GM19238 (cell line): Measurements from ENCODE around the gene C3orf33.

Experiments used
- DNase-seq: peaks from one replicate; pipeline ENCODE4 v3.0.0; 2011; ENCODE audit warnings: low spot score; ENCODE audit not compliant: insufficient read length

C3orf33 gene

GRCh38 chr3:155785662-155786295, 20.3 kb downstream of the C3orf33 start:
- no peak for DNase-seq

DNA sequence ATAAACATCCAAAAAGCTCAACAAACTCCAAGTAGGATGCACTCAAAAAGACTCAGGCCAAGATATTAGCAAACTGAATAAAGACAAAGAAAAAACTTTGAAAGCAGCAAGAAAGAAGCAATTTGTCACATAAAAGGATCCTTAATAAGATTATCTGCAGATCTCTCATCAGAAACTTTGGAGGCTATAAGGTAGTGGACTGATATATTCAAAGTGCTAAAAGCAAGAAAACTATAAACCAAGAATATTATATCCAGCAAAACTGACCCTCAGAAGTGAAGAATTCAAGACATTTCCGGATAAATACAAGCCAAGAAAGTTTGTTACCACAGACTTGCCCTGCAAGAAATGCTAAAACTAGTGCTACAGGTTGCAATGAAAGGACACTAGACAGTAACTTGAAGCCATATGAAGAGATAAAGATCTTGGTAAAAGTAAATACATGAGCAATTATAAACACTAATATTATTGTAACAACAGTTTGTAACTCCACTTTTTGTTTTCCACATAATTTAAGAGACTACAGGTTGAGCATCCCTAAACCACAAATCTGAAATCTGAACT, 23.6 kb downstream of the C3orf33 start:
- DNase-seq = no peak

- DNase-seq = no peak
These were observed 25.8 kb downstream of the C3orf33 start for GRCh38 chr3:155780291-155780690.

DNA sequence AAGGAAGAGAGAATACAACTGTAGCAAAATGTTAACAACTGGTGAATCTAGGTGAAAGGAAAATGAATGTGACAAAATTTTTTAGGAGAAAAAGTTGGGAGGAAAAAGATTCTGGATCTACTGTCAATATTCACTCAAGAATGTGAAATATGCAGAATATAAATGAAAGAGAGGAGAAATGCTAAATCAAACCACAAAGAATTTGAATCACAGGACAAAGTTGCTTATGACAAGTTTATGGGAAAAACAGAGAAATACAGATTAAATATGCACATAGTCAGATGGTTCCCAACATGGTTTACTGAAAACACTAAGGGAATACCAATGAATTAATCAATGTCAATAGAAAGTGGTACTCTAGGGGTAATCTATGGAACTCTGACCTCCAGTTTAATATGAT, 27.6 kb downstream of the C3orf33 start:
- no peak for DNase-seq

DNA sequence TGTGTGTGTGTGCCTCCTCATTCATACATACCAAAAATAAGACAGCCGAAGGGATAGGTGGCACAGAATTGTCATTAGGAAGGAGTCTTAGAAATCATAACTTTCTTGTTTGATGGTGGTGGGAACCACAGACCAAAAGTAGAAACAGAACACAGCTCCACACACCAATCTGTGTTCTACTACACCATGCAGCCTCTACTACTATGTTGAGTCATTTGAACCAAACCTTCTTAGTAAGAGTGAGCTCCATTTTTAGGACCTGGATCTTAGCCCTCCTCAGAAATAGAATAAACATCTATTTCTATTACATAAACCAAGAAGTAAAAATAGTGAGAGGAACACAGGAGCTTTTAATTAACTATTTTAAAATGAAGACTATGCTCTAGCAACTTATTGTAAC, 33.3 kb downstream of the C3orf33 start:
- DNase-seq = no peak

- DNase-seq = no peak
These were observed 35.0 kb downstream of the C3orf33 start for GRCh38 chr3:155771126-155771525.

- DNase-seq = no peak
These were observed 39.9 kb downstream of the C3orf33 start for GRCh38 chr3:155766206-155766605.

GRCh38 chr3:155763870-155764463, 42.1 kb downstream of the C3orf33 start:
- no peak for DNase-seq

DNA sequence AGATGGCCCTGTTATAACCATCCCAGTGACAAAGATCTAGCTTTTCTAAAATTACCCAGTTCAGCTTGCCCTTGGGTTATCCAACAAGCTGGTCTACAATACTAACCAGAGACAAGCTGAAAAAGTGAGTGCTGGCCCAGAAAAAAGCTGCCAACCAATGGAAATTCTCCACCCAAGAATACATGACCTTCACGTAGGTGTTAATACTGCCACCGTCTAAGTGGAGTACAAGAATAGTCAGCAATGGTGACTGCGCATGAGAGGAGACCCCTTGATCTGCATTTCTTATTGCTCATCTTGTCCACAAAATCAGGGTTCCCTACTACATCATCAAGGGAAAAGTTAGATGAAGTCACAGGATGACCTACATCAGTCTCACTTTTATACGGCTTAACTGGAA, 45.4 kb downstream of the C3orf33 start:
- no peak for DNase-seq

GRCh38 chr3:155757577-155757976, 48.5 kb downstream of the C3orf33 start:
- DNase-seq = no peak

GRCh38 chr3:155753038-155753639, 52.9 kb downstream of the C3orf33 start:
- no peak for DNase-seq

DNA sequence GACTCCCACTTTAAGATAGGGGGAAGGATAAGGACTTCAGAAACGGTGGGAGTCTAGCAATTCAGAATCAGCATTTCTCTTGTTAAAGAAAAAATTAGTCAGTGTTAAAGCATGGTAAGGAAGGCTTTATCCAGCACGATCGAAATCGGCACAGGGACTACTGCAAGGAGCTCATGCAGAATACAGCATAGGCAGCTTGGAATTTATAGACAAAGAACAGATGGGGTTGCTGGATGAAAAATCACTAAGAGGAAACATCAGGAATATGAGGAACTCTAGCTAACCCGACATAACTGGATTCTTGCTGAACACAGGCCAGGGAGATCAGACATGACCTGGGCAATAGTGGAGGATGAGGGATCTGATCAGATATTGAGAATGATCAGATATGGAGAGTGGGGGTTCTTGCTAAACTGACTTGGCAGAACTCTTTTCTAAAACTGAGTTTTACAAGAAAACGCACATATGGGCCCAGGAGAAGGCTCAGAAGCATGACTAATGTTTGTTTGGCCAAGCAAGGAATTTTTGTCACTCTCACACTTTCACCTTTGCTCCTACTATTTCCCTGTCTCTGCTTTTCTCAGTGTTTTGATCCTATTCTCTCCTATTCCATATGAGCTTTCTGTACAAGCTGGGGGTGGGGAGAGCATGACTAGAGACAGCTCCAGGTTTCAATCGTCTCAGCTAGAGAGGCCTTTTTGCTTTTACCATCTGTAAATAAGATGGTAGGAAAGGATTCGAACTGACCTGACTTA, 57.3 kb downstream of the C3orf33 start:
- no peak for DNase-seq

GRCh38 chr3:155747946-155748290, 58.2 kb downstream of the C3orf33 start:
- no peak for DNase-seq

GRCh38 chr3:155747286-155747945, 58.7 kb downstream of the C3orf33 start:
- DNase-seq = no peak

- DNase-seq = no peak
These were observed 59.4 kb downstream of the C3orf33 start for GRCh38 chr3:155746703-155747102.

DNA sequence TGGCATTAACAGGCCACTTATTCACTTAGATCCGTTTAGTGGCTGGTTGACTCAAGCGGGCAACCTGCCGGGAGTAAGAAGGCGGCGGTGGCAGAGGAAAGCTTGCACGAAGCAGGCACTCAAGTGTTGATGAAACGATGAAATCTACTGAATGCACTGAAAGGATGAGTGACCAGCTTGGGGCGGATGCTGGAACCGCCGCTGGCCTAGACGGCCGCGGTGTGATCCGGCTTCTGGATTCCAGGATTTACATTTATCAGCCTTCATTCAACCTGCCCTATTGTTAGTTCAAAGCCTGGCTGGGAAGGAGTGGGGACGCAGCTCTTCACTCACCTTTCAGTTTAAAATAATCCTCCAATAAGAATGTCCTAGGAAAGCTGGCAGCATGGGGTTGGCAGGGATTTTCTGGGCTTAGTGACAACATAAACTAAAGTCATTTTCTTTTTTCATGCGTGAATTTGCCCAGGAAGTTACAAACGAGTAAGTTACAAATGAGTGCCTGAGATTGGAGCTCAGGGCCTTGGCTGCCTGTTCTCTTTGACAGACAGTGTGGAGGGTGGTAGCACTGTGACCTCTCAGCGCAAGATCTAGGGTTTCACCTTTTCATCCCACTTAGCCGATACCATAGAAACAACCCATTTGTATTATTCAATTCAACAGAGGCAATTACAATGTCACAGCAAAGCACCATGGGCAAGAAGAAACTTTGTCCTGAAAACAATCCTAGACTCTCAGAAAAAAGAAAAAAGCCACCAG, 60.1 kb downstream of the C3orf33 start:
- DNase-seq = no peak

DNA sequence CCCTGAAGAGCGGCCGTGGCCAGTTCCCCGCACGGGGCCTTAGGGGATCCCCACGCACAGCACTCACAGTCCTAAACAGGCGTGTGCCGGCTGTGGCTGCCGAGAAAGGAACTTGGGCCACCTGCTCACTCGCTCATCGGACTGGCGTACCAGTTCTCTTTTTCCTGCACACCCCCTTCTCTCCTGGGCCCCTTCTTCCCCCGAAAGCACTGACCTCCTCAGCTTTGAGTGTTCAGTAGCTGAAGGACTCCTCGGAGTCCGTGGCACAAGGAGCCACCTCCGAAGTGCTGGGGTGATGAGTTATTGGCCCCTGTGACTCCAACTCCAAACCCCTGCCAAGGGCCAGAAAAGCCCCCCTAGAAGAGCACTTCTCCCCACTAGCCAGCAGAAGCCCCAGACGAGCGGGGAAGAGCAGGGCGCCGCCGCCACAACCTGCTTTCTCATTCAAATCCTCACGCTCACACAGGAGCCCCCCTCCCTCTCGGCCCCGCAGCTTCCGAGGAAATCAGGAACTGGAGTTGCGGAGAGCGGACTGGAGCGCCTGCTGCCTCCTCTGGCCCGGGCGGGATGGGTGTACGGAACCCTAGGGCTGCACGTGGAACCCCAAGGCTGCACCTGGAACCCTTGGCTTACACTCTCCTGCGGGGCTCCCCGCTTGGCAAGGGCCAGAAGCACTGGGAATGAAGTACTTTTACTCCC, 61.3 kb downstream of the C3orf33 start, which contains the start of gene PLCH1:
PLCH1 (minus strand) TSS at position 446 of the 699 bp plus-strand sequence. CDS start 40,847 bp downstream, outside the sequence.
- no peak for DNase-seq

DNA sequence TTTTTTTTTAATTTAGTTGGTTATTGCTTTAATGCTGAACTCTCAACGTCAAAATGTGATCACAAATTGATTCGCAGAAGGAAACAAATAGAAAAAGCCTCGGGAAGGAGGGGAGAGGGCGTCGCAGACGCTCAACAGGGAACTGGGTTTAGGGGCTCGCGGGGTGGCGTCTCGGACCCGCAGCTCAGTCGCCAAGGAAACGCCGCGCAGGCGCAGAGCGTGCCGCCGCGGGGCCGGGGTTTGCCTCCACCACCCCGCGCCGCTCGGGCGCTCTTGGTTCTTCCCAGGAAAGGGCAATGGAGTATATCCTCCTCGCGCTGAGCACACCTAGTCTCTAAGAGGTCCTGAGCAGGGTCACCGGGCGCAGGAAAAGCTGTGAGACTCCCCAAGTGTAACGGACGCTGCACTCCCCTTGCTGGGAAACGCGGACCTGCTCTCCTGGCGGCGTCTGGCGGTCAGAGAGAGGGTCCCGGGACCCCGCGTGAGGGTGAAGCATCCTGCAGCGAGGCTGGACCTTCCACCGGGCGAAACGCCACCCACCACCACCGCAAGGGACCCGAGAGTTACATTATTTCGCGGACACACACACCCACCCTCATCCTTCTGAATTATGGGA, 62.0 kb downstream of the C3orf33 start:
- no peak for DNase-seq

GRCh38 chr3:155743606-155744005, 62.5 kb downstream of the C3orf33 start:
- no peak for DNase-seq
